ENCODE measurements around the gene GGT6. TPM values are rescaled to one million over a fixed set of nuclear protein-coding genes. Genes with fewer than 3 reads are reported as not detected.
A peak's percentile ranks its signal among the peaks of the same experiment; 100 is the strongest.

GGT6 gene
- total RNA-seq, 1 experiment from 2014 or later = 3.7 TPM

DNA sequence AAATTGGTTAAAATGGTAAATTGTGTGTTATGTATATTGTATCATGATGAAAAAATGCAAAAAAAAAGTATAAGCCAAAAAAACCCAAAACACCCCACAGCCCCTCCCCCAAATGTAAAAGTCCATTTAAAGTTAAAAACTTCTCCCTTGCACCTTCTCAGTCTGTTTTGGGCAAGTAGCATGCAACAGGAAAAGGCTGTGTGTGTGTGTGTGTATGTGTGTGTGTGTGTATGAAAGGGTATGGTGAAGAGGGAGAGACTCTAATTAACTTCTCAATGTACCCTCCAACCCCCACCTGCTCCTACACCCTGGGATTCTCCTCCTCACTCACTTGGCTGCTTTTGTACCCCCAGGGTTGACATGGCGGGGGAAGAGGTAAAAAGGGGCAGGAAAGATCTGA, 9.2 kb upstream of the GGT6 start:
- no peaks in the 10 kb centered on the region for H4K20me1 ChIP-seq (ENCODE audit: insufficient read depth)
- no TSS peak for BruUV-seq (replicated peaks)
- TF ChIP-seq, protein P1, sequence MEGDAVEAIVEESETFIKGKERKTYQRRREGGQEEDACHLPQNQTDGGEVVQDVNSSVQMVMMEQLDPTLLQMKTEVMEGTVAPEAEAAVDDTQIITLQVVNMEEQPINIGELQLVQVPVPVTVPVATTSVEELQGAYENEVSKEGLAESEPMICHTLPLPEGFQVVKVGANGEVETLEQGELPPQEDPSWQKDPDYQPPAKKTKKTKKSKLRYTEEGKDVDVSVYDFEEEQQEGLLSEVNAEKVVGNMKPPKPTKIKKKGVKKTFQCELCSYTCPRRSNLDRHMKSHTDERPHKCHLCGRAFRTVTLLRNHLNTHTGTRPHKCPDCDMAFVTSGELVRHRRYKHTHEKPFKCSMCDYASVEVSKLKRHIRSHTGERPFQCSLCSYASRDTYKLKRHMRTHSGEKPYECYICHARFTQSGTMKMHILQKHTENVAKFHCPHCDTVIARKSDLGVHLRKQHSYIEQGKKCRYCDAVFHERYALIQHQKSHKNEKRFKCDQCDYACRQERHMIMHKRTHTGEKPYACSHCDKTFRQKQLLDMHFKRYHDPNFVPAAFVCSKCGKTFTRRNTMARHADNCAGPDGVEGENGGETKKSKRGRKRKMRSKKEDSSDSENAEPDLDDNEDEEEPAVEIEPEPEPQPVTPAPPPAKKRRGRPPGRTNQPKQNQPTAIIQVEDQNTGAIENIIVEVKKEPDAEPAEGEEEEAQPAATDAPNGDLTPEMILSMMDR (conservative IDR thresholded peaks at IDR 0.05) = no peak
- TF ChIP-seq EZH2 (IDR thresholded peaks at IDR 0.05; ENCODE audit: low read depth) = no peak
- H3K4me2 ChIP-seq = no peak overlapping the region
- no peaks in the 10 kb centered on the region for H3K9me2 ChIP-seq (ENCODE audit: insufficient read depth)
- CTCF ChIA-PET = no interaction called here
- no peak overlapping the region for H3K27ac ChIP-seq
- H3K27me3 ChIP-seq (ENCODE audit: insufficient read depth, low read depth) = no peaks in the 10 kb centered on the region
- no peak overlapping the region for H2AFZ ChIP-seq
- intact Hi-C loops (cut with micrococcal nuclease; ENCODE audit: unreplicated experiment) = loop anchor here (5.0 to 10.0 kb wide), 3 partner anchors 135 to 333 kb away; partner anchors contain the start of genes CHRNE, PELP1 and PSMB6
- no peaks in the 10 kb centered on the region for H3F3A ChIP-seq (ENCODE audit: insufficient read depth, low read depth)
- H3K9me3 ChIP-seq (ENCODE audit: insufficient read depth, low read depth) = no peaks in the 10 kb centered on the region
- H3K36me3 ChIP-seq (ENCODE audit: low read depth) = no peaks in the 10 kb centered on the region
- peaks cover 4% of the 10 kb centered on the region; the same call in 1 of the 2 replicates for H3K4me1 ChIP-seq (replicated peaks; ENCODE audit: insufficient read depth)
- no peak overlapping the region for H3K4me3 ChIP-seq
- POLR2A ChIA-PET (ENCODE audit: unreplicated experiment) = no interaction called here
- DNase-seq = no peak
- H3K79me2 ChIP-seq (ENCODE audit: low read depth) = no peaks in the 10 kb centered on the region

DNA sequence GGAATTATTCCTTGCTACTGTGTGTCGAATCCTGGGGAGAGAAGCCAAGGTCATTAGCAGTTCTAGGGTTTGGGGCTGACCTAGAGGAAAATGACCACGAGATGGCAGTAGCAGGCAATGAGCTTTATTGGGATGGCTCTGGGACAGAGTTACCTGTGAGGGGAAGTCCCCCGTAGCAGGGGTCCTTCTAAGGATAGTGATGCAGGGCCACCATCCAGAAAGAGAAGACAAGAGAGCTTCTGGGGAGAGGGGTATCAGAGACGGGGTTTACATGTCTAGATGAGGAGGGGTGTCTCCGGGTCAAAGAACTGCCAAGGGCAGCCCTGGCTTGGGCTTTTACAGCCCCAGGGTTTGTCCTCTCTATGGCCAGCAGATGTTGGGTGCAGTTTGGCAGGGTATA, 6.4 kb upstream of the GGT6 start:
- POLR2A ChIA-PET (ENCODE audit: unreplicated experiment) = interaction anchor here (0.5 kb wide), 1 partner anchor 306 kb away, joined by 19 read pairs; no protein-coding TSS in a partner anchor
- Histone ChIP-seq H3K9me3 (ENCODE audit: insufficient read depth, low read depth) (no peaks in the 10 kb centered on the region), H3K4me1 (replicated peaks; ENCODE audit: insufficient read depth) (peaks cover 4% of the 10 kb centered on the region; the same call in 1 of the 2 replicates)

DNA sequence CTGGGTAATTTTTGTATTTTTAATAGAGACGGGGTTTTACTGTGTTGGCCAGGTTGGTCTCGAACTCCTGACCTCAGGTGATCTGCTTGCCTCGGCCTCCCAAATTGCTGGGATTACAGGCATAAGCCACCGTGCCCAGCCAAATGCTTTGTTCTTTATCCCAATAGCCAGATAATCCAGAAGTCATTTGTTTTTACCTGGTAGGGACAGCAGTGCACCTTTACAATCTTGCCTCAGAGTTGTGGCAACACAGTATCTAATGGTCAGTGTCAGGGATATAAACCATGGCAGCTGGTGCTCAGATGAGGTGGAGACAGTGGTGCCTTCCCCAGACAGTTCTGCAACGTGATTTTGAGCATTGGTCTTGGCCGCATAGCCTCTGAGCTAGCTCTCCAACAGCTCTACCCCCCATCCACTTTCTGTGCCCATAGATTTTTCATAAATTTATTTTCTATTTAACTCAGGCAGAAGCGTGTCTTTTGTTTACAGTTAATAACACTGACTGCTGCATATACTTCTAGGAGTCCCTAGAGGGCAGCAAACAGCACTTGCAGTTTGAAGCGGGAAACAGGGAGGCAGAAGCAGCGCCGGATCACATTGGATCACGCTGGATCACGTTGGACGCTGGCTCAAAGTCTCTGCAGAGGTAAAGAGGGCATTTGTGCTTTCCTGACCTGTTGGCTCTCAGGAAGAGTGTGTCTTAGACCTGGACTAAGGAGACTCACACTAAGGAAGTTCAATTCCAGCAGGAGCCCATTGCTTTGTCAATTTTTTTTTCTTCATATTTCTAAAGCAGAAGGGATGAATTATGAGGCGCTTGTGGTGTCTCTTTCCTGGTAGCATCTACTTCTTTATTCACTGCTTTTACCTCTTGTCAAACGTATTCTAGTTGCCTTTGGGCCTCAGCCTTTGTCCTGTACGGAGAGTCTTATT, 5.1 kb upstream of the GGT6 start:
- H3K9me2 ChIP-seq (ENCODE audit: insufficient read depth) = no peaks in the 10 kb centered on the region
- no peaks in the 10 kb centered on the region for H3K9me3 ChIP-seq (ENCODE audit: insufficient read depth, low read depth)
- H3K4me1 ChIP-seq (replicated peaks; ENCODE audit: insufficient read depth) = peaks cover 4% of the 10 kb centered on the region; the same call in 1 of the 2 replicates
- H3K79me2 ChIP-seq (ENCODE audit: low read depth) = no peaks in the 10 kb centered on the region
- H3K27ac ChIP-seq = no peak overlapping the region
- H3K27me3 ChIP-seq (ENCODE audit: insufficient read depth, low read depth) = no peaks in the 10 kb centered on the region
- H3F3A ChIP-seq (ENCODE audit: insufficient read depth, low read depth) = peaks cover 4% of the 10 kb centered on the region; the same call in 1 of the 2 replicates
- H4K20me1 ChIP-seq (ENCODE audit: insufficient read depth) = no peaks in the 10 kb centered on the region
- H3K4me2 ChIP-seq = peak overlapping the region; percentile 66
- H3K4me3 ChIP-seq = no peak overlapping the region
- intact Hi-C loops (cut with micrococcal nuclease; ENCODE audit: unreplicated experiment) = loop anchor here (1.0 to 10.0 kb wide), 7 partner anchors 51 to 337 kb away; partner anchors contain the start of genes CHRNE, PELP1 and PSMB6
- peak overlapping the region; percentile 57; the same call in 1 of the 2 replicates for H2AFZ ChIP-seq
- no peak for TF ChIP-seq EZH2 (IDR thresholded peaks at IDR 0.05; ENCODE audit: low read depth)
- TF ChIP-seq, protein P1 (conservative IDR thresholded peaks at IDR 0.05) = peak; percentile 94
- POLR2A ChIA-PET (ENCODE audit: unreplicated experiment) = interaction anchor here (0.5 to 0.6 kb wide), 2 partner anchors 230 to 752 kb away, joined by 4 to 7 read pairs; partner anchors contain the start of gene PSMB6
- no peaks in the 10 kb centered on the region for H3K36me3 ChIP-seq (ENCODE audit: low read depth)
- no TSS peak for BruUV-seq (replicated peaks)
- DNase-seq = peak; percentile 54 to 70
- CTCF ChIA-PET = interaction anchor here (0.6 to 1.7 kb wide), 5 partner anchors 59 to 405 kb away, joined by 4 to 10 read pairs (median 7); no protein-coding TSS in a partner anchor

More for the DNA sequence above, 6.4 kb upstream of the GGT6 start:
- Histone ChIP-seq H3K36me3 (ENCODE audit: low read depth) (no peaks in the 10 kb centered on the region), H3K4me2 (no peak overlapping the region), H3F3A (ENCODE audit: insufficient read depth, low read depth) (peaks cover 4% of the 10 kb centered on the region; the same call in 1 of the 2 replicates), H2AFZ (no peak overlapping the region), H4K20me1 (ENCODE audit: insufficient read depth) (no peaks in the 10 kb centered on the region), H3K79me2 (ENCODE audit: low read depth) (no peaks in the 10 kb centered on the region), H3K9me2 (ENCODE audit: insufficient read depth) (no peaks in the 10 kb centered on the region), H3K4me3 (no peak overlapping the region), H3K27ac (no peak overlapping the region), H3K27me3 (ENCODE audit: insufficient read depth, low read depth) (no peaks in the 10 kb centered on the region)
- no peak for TF ChIP-seq EZH2 (IDR thresholded peaks at IDR 0.05; ENCODE audit: low read depth)
- TF ChIP-seq, protein P1 (conservative IDR thresholded peaks at IDR 0.05) = peak; percentile 86
- BruUV-seq (replicated peaks) = no TSS peak
- intact Hi-C loops (cut with micrococcal nuclease; ENCODE audit: unreplicated experiment) = loop anchor here (1.0 to 10.0 kb wide), 5 partner anchors 60 to 336 kb away; partner anchors contain the start of genes CHRNE, PELP1 and PSMB6
- peak; percentile 58 to 68 for DNase-seq
- CTCF ChIA-PET = interaction anchor here (0.5 to 1.7 kb wide), 13 partner anchors 36 to 407 kb away, joined by 3 to 10 read pairs (median 3); no protein-coding TSS in a partner anchor
